Liver (tissue), 9 donors: ENCODE measurements around the gene SLC22A5. TPM values are rescaled to one million over a fixed set of nuclear protein-coding genes. Genes with fewer than 3 reads are reported as not detected.

ENCODE experiments used
- DNase-seq: peaks from one replicate; pipeline ENCODE4 v3.0.0-alpha.2; 2017; ENCODE audit warnings: low spot score
- H3K27ac ChIP-seq, 2 donors: one replicate each; pipeline ENCODE4 v1.7.0; 2013; ENCODE audit warnings: inconsistent platforms in 2 of 2, low read length in 2 of 2, control low read depth in 1 of 2, low read depth in 1 of 2, mild to moderate bottlenecking in 1 of 2
- H3K27me3 ChIP-seq, 4 donors: one replicate each; pipeline versions ENCODE4 v1.6.1 to v1.7.0; 2013; ENCODE audit warnings: low read length in 3 of 4, inconsistent platforms in 1 of 4, mild to moderate bottlenecking in 1 of 4, moderate library complexity in 1 of 4; ENCODE audit not compliant: control insufficient read depth in 4 of 4, insufficient read depth in 4 of 4
- H3K36me3 ChIP-seq, 4 donors: one replicate each; pipeline versions ENCODE4 v1.6.1 to v1.7.0; 2013; ENCODE audit warnings: low read length in 3 of 4, mild to moderate bottlenecking in 3 of 4, low read depth in 1 of 4, moderate library complexity in 1 of 4; ENCODE audit not compliant: control insufficient read depth in 4 of 4, insufficient read depth in 3 of 4
- H3K4me1 ChIP-seq, 4 donors: one replicate each; pipeline versions ENCODE4 v1.6.1 to v1.7.0; 2013; ENCODE audit warnings: low read length in 3 of 4, mild to moderate bottlenecking in 3 of 4, moderate library complexity in 1 of 4; ENCODE audit not compliant: control insufficient read depth in 4 of 4, insufficient read depth in 4 of 4
- H3K4me3 ChIP-seq, 3 donors: one replicate each; pipeline versions ENCODE4 v1.6.1 to v1.7.0; 2013; ENCODE audit warnings: low read length in 3 of 3, control low read depth in 1 of 3, low read depth in 1 of 3, mild to moderate bottlenecking in 1 of 3
- H3K9ac ChIP-seq, 2 donors: one replicate each; pipeline ENCODE4 v1.7.0; 2013; ENCODE audit warnings: low read length in 2 of 2, mild to moderate bottlenecking in 2 of 2, moderate library complexity in 2 of 2, control low read depth in 1 of 2, low read depth in 1 of 2
- H3K9me3 ChIP-seq, 4 donors: one replicate each; pipeline versions ENCODE4 v1.6.1 to v1.7.0; 2013; ENCODE audit warnings: low read length in 3 of 4; ENCODE audit not compliant: control insufficient read depth in 4 of 4
- ATF3 ChIP-seq: IDR thresholded peaks from 2 replicates; pipeline ENCODE4 v1.6.1; 2016; ENCODE audit warnings: antibody characterized with exemption
- EGR1 ChIP-seq, 2 donors: IDR thresholded peaks; 2 replicates each; pipeline ENCODE4 v1.6.1; 2016 to 2018; ENCODE audit warnings: antibody characterized with exemption in 2 of 2, low read depth in 2 of 2
- FOXA2 ChIP-seq: IDR thresholded peaks from 2 replicates; pipeline ENCODE4 v1.6.1; 2016; ENCODE audit warnings: antibody characterized with exemption
- HNF4A ChIP-seq, 2 donors: conservative IDR thresholded peaks; 2 replicates each; pipeline ENCODE4 v1.6.1; 2016; ENCODE audit warnings: antibody characterized with exemption in 2 of 2, mild to moderate bottlenecking in 2 of 2
- JUND ChIP-seq, 2 donors: IDR thresholded peaks; 2 replicates each; pipeline ENCODE4 v1.6.1; 2016; ENCODE audit warnings: antibody characterized with exemption in 2 of 2
- MAX ChIP-seq: IDR thresholded peaks from 2 replicates; pipeline ENCODE4 v1.6.1; 2016; ENCODE audit warnings: antibody characterized with exemption
- NR2F2 ChIP-seq: IDR thresholded peaks from 2 replicates; pipeline ENCODE4 v1.6.1; 2016; ENCODE audit warnings: antibody characterized with exemption
- RAD21 ChIP-seq, 2 donors: IDR thresholded peaks; 2 replicates each; pipeline ENCODE4 v1.6.1; 2016; ENCODE audit warnings: antibody characterized with exemption in 2 of 2, mild to moderate bottlenecking in 2 of 2
- REST ChIP-seq: IDR thresholded peaks from 2 replicates; pipeline ENCODE4 v1.6.1; 2016; ENCODE audit warnings: antibody characterized with exemption, mild to moderate bottlenecking
- RXRA ChIP-seq, 2 donors: IDR thresholded peaks; 2 replicates each; pipeline ENCODE4 v1.6.1; 2017 to 2018; ENCODE audit warnings: antibody characterized with exemption in 2 of 2, mild to moderate bottlenecking in 1 of 2
- TAF1 ChIP-seq: conservative IDR thresholded peaks from 2 replicates; pipeline ENCODE4 v1.6.1; 2016; ENCODE audit warnings: antibody characterized with exemption, mild to moderate bottlenecking
- YY1 ChIP-seq: IDR thresholded peaks from 2 replicates; pipeline ENCODE4 v1.6.1; 2016; ENCODE audit warnings: antibody characterized with exemption, mild to moderate bottlenecking
- WGBS: extraction: QIAGEN DNeasy Blood & Tissue Kit; methylation state at CpG from one replicate; pipeline ENCODE4 v1.1.7; 2013; 5-methylcytosine and 5-hydroxymethylcytosine counted together
- polyA plus RNA-seq, 2 donors: library from polyadenylated mRNA; stranded (reverse) in 1 of 2; unstranded in 1 of 2; fragments of 200-250 nt in 1 of 2; fragments of >200 nt in 1 of 2; fragmentation: Nextera tagmentation in 1 of 2; extraction: Ambion mirVana in 1 of 2; gene quantifications; one replicate each; pipeline versions ENCODE4 v1.2.1 to v1.2.3, GENCODE V29; 2013 to 2015
- total RNA-seq, 2 donors: library from RNA; depleted of rRNA; stranded (reverse); fragments of >200 nt; gene quantifications; one replicate each; pipeline ENCODE4 v1.2.3, GENCODE V29; 2014
- TF ChIP-seq, protein P1 (sequence below): fragments of 150-350 bp; IDR thresholded peaks from 2 replicates; pipeline ENCODE4 v1.5.1; 2017; ENCODE audit warnings: improper control_type of control experiment, low read depth, low read length; ENCODE audit not compliant: missing input control
- TF ChIP-seq, protein P2 (sequence below): IDR thresholded peaks from 2 replicates; pipeline ENCODE4 v1.6.1; 2016; ENCODE audit warnings: antibody characterized with exemption
- donor health status: healthy.
- donor health status: healthy.
- donor health status: healthy.
- donor health status: healthy.
- donor health status: healthy.

The SLC22A5 gene
- total and polyA plus RNA-seq, 4 donors, result 3.4 to 12.7 (median 8.5) TPM

GRCh38 chr5:132438917-132439316 is 69.4 kb downstream of the SLC22A5 start:
- Histone ChIP-seq H3K27ac (peak overlapping the region in 1 of 2 donors; percentile 0), H3K4me3 (no peak overlapping the region), H3K27me3 (no peaks in the 10 kb centered on the region), H3K9me3 (no peaks in the 10 kb centered on the region), H3K36me3 (no peaks in the 10 kb centered on the region), H3K9ac (no peak overlapping the region), H3K4me1 (peaks cover 15 to 35% (median 22%) of the 10 kb centered on the region in 4 donors)
- 73% methylated on average over 4 of the region's 4 CpGs for WGBS
- DNase-seq, result no peak
- TF ChIP-seq NR2F2, result no peak
- TF ChIP-seq RXRA (IDR thresholded peaks at IDR 0.05), result no peak
- TF ChIP-seq RAD21 (IDR thresholded peaks at IDR 0.05), result peak in 1 of 2 donors; percentile 21
- TF ChIP-seq, protein P1, sequence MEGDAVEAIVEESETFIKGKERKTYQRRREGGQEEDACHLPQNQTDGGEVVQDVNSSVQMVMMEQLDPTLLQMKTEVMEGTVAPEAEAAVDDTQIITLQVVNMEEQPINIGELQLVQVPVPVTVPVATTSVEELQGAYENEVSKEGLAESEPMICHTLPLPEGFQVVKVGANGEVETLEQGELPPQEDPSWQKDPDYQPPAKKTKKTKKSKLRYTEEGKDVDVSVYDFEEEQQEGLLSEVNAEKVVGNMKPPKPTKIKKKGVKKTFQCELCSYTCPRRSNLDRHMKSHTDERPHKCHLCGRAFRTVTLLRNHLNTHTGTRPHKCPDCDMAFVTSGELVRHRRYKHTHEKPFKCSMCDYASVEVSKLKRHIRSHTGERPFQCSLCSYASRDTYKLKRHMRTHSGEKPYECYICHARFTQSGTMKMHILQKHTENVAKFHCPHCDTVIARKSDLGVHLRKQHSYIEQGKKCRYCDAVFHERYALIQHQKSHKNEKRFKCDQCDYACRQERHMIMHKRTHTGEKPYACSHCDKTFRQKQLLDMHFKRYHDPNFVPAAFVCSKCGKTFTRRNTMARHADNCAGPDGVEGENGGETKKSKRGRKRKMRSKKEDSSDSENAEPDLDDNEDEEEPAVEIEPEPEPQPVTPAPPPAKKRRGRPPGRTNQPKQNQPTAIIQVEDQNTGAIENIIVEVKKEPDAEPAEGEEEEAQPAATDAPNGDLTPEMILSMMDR, result no peak

- Histone ChIP-seq H3K27me3 (no peaks in the 10 kb centered on the region), H3K4me3 (no peak overlapping the region), H3K36me3 (no peaks in the 10 kb centered on the region), H3K27ac (peak overlapping the region in 1 of 2 donors; percentile 13), H3K4me1 (peaks cover 9 to 34% (median 17%) of the 10 kb centered on the region in 4 donors), H3K9ac (no peak overlapping the region), H3K9me3 (no peaks in the 10 kb centered on the region)
- DNase-seq, result no peak
- TF ChIP-seq RXRA (IDR thresholded peaks at IDR 0.05), result no peak
- TF ChIP-seq, protein P2, sequence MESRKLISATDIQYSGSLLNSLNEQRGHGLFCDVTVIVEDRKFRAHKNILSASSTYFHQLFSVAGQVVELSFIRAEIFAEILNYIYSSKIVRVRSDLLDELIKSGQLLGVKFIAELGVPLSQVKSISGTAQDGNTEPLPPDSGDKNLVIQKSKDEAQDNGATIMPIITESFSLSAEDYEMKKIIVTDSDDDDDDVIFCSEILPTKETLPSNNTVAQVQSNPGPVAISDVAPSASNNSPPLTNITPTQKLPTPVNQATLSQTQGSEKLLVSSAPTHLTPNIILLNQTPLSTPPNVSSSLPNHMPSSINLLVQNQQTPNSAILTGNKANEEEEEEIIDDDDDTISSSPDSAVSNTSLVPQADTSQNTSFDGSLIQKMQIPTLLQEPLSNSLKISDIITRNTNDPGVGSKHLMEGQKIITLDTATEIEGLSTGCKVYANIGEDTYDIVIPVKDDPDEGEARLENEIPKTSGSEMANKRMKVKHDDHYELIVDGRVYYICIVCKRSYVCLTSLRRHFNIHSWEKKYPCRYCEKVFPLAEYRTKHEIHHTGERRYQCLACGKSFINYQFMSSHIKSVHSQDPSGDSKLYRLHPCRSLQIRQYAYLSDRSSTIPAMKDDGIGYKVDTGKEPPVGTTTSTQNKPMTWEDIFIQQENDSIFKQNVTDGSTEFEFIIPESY, result no peak
- no peak for TF ChIP-seq NR2F2
- TF ChIP-seq HNF4A (conservative IDR thresholded peaks at IDR 0.05), result no peak
- WGBS, result 64% methylated on average over 7 of the region's 7 CpGs
Observed at GRCh38 chr5:132439521-132440089, 70.1 kb downstream of the SLC22A5 start.

- no peaks in the 10 kb centered on the region for H3K36me3 ChIP-seq
- no peak for TF ChIP-seq ATF3
- no peak for TF ChIP-seq RXRA (IDR thresholded peaks at IDR 0.05)
- TF ChIP-seq FOXA2, result no peak
- no peak for TF ChIP-seq NR2F2
- no peak for TF ChIP-seq EGR1 (IDR thresholded peaks at IDR 0.05; ENCODE audit: low read depth in 2 of 2)
- TF ChIP-seq MAX, result no peak
- TF ChIP-seq YY1, result no peak
- TF ChIP-seq REST, result no peak
- no peak for TF ChIP-seq TAF1
- no peak for TF ChIP-seq JUND (IDR thresholded peaks at IDR 0.05)
- TF ChIP-seq, protein P2, result no peak
- no peak for TF ChIP-seq RAD21 (IDR thresholded peaks at IDR 0.05)
- TF ChIP-seq, protein P1, result no peak
- TF ChIP-seq HNF4A (conservative IDR thresholded peaks at IDR 0.05), result no peak
Observed at GRCh38 chr5:132444061-132444460, 74.6 kb downstream of the SLC22A5 start.

More at GRCh38 chr5:132444061-132444460, 74.6 kb downstream of the SLC22A5 start:
- no peak for DNase-seq
- Histone ChIP-seq H3K9me3 (no peaks in the 10 kb centered on the region), H3K27ac (no peak overlapping the region), H3K27me3 (no peaks in the 10 kb centered on the region), H3K4me3 (no peak overlapping the region), H3K4me1 (peaks cover 9 to 32% (median 17%) of the 10 kb centered on the region in 4 donors), H3K9ac (no peak overlapping the region)
- 89% methylated on average over 7 of the region's 7 CpGs for WGBS
